ENCODE measurements around the gene DPH1. TPM values are rescaled to one million over a fixed set of nuclear protein-coding genes. Genes with fewer than 3 reads are reported as not detected.

The DPH1 gene
- total RNA-seq, 4 donors from 2014 or later, result 23.5 to 33.7 (median 25.0) TPM

- TF ChIP-seq CTCF (IDR thresholded peaks at IDR 0.05; ENCODE audit: low read depth), result no peak
Measured at GRCh38 chr17:2059547-2060384, 29.8 kb downstream of the DPH1 start.

- TF ChIP-seq CTCF (IDR thresholded peaks at IDR 0.05; ENCODE audit: low read depth), result no peak
Measured at GRCh38 chr17:2060385-2060658, 30.4 kb downstream of the DPH1 start.

- no peak for TF ChIP-seq CTCF (IDR thresholded peaks at IDR 0.05; ENCODE audit: low read depth)
Measured at GRCh38 chr17:2060681-2061440, 30.9 kb downstream of the DPH1 start.

GRCh38 chr17:2061441-2061958 lies 31.5 kb downstream of the DPH1 start:
- TF ChIP-seq CTCF (IDR thresholded peaks at IDR 0.05; ENCODE audit: low read depth), result no peak

- TF ChIP-seq CTCF (IDR thresholded peaks at IDR 0.05; ENCODE audit: low read depth), result no peak
Measured at GRCh38 chr17:2062571-2063183, 32.7 kb downstream of the DPH1 start.

- no peak for TF ChIP-seq CTCF (IDR thresholded peaks at IDR 0.05; ENCODE audit: low read depth)
Measured at GRCh38 chr17:2063261-2064146, 33.6 kb downstream of the DPH1 start.
